Measurements from ENCODE around the gene FCHSD2. TPM values are rescaled to one million over a fixed set of nuclear protein-coding genes. Genes with fewer than 3 reads are reported as not detected.
"Not testable (repeated sequence)": the region's sequence is repeated elsewhere in the genome, so short reads cannot be mapped to it uniquely, and the experiment has no call there.

The FCHSD2 gene
- polyA plus RNA-seq, 12 donors, result 18.8 to 37.6 (median 30.9) TPM; not detected in 1

DNA sequence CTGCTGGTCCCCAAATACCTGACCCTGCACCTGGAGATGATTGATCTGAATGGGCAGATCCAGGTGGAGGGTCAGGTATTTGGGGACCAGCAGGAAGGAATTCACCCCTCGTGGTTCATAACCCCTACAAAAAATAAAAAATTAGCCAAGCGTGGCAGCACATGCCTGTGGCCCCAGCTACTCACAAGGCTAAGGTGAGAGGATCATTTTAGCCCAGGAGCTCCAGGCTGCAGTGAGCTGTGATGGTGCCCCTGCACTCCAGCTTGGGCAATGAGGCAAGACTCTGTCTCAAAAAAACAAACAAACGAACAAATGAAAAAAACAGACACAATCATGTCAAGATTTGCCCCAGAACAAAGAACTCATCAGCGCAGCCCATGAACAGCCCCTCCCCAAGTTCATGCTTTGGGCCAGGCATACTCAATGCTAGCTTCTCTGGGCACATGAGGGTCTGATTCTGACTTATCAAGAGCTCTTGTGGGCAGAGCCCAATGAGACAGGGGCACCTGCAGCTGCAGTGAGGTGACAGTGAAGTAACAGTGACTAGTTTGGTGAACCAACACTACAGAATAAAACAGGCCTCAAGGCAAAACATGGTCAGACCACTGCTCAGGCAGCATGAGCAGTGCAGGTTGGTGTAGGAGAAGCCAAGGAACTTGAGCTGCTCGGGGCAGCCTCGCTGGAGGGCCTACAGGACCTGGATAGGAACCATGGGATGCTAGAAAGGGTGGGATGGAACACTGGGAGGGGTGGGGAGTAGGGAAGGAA lies 10.2 kb upstream of the FCHSD2 start:
- no peak for DNase-seq

DNA sequence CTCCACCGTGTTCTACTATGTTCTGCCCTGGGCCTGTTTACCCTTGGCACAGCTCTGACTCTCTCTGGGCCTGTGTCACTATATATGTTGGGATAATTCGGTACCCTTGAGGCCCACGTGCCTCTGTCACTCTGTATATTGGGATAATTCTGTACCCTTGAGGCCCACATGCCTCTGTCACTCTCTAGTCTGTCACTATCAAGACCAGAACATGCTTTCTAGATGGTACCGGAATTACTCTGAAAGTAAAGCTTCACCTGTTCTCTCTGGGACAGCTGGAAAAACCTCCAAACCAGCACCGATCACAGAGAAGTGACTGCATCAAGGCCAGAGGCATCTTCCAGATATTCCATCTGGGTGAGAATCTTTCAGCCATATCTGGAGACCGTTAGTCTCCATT lies 9.3 kb upstream of the FCHSD2 start:
- DNase-seq, result no peak

DNA sequence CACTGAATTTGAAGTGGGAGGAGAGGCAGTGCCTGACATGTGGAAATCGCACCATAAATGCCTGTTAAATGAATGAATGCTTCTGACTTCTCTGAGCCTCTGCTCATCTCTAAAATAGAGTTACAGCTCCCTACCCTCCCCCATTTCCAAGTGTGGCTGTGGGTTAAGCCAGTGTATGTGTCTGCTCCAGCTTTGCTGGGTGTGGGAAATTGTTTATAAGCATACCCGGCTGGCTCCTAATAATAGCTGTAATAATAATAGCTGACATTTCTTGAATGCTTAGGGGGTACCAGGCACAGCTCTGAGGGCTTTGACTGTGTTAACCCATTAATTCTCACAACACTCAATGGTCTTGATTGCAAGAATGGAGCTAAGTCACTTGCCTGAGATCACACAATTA lies 7.0 kb upstream of the FCHSD2 start:
- no peak for DNase-seq

DNA sequence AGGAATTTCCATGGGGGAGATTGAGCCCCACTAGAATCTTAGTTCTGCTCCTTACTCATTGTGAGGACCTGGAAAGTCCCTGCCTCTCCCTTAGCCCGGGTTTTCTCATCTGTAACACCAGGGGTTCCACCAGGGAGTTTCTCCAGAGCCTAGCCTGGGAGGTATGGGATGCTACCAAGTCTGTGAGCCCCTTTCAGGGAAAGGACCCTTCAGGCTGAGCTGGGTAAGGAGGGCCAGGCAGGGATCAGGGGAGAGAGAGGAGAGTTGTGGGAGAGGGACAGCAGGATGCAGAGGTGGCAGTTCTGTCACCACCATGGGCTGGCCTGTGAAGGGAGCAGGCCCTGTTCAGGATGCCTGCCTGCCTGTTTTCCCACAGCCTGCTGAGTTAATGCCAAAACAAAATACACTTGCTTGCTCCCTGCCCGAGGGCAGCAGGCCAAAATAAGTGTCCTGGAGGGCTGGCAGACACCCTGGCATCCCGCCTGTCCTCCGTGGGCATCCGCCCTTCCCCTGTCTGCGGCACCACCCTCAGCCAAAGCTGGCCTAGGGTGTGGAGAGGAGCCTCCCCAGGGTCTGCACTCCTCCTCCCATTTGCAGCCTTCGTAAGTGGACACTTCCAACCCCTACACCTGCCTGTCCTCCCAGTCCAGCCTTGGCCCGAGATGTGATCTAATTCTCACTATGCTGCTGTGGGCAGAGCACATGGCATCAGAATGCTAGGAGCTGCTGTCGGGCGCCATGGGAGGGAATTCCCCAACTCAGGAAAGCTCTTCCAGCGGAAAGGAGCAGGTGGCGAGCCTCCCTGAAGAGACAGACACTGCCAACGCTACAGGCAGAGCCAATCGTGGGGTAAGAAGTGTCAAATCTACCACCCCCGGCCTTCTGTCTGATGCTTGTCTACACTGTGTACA lies 5.9 kb upstream of the FCHSD2 start:
- no peak for DNase-seq

DNA sequence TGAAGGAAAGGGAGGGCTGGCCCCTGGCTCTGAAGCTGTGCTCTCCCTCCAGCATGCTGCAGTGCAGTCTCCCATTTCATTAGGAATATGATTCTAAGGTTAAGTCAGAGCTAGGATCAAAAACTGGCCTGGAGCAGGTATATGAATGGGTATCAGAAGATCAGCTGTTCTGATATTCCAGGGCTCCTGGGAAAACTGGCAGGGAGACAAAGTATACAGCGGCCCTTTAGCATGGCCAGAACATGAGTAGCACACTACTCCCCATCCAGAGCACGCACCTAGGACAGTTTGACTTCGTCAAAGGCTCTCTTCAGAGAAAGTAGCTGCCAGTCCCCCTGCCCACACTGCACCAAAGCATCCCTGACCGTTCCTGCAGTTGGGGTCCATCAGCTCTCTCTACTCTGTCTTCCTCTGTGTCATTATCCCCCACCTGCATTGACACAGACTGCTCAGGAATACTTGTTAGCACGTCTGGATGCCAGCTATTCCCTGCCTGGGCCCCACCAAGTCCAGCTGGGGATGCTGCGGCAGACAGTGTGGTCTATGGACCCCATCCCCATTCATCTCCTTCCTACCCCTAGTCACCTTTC lies 4.0 kb upstream of the FCHSD2 start:
- DNase-seq, result no peak

DNA sequence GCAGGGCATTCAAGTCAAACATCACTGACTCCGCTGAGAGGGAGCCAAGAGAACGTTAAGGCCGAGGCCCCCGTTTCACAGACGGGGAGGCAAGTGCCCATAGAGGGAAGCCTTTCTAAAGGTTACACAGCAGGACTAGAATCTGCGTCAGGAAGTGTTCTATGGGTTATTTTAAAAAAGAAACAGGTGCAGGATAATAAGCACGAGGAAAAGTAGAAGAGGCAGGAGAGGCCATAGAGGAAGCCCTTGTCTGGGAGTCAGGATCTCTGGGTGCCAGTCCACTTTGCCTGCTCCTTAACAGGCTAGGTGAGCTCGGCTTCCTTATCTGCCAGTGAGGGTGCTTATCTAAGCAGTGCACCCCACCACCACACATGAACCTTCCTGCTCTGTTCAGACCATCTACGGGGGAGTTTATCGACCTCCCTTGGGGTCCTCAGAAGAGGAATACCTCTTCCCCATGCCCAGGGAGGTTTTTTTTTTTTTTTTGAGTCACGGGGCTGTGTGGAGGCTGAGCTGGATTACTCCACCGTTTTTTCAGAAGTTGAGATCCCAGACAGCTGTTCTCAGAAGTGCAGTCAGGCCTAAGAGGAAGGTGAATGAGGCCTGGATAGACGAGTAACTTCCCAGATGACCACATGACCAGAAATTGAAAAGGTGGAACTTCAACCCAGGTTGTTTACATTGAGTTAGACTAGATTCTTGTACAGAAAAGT lies 1.2 kb upstream of the FCHSD2 start:
- DNase-seq, result peak; percentile 25

DNA sequence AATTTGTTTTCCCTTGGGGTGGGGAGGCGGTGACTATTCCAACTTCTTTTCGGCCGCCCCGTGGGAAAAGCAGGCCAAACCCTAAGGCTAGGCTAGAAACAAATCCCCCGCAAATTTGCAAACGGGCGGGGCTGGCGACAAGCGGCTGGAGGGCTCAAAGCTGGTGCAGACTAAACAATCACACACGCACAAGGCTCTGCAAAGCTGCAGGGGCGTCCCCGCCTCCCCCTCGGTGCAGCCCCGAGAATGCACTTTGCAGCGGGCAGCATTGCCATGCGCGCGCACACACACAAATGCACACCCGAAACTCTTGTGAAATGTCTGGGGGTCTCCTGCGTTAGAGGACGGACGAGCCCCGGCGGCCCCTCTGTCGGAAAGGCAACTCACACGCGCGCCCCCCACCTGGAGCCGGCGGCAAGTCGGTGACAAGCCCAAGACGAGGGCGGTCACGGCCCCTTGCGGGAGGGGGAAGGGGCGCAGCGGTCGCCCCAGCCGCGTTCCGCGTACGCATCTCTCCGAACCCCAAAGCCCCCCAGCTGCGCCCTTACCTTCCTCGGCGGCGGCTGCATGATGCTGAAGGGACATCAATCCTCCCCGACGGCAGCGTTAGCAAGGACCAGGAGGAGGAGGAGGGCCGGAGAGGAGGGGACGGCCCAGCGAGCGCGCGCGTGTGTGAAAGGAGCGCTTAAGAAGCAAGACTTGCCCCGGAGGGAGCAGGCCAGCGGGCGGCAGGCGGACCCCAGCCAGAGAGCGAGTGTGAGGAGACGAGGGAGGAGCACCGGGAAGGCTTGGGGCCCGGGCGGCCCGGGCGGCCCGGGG lies 600 bp downstream of the FCHSD2 start:
- DNase-seq, result peak; percentile 84

DNA sequence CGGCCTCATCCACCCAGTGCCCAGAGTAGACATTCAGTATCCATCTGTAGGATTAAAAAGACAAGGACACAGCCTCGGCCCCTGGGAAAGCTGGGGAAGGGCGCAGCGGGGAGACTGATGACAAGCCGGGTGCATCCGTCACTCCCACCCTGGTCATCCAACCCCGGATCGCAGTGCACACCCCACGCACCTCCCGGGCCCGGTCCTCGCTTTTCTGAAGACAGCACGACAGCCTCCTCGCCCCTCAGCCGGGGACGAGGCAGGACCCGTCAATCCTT lies 1.1 kb downstream of the FCHSD2 start:
- DNase-seq, result peak; percentile 20

DNA sequence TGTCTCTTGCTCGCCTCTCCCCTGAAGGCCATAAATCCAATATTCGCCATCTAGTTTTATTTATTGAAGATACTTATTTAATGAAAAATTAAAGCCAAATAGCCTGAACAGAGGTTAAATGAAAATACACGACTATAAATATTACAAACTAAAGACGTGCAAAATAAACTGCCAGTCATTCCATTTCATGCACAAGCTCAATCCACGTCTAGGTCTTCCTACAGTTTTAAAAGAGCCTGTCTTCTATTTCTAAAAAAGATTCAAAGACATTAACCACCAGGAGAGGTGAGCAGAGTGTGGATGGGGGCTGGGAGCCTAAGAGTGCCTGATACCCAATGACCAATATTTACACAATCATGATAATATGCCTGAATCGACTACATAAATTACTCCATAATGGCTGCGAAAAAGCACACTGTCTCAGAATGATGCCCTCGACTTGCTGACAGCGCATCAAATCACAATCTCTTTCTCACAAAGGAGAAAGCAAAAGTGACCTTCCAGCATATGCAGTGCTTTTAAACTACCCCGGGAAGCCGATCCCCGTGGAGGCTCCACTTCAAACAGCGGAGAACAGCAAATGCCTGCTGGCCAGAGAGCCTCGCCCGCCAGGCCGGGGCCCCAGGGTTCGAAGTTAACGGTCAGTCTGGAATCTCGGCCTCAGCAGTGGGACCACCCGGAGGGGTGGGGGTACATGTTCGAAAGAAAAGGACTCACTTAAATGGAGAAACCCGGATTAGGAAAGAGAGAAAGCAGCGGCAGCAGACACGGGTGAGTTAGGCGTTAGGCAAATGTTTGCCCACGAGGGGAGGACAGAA lies 1.7 kb downstream of the FCHSD2 start:
- no peak for DNase-seq

DNA sequence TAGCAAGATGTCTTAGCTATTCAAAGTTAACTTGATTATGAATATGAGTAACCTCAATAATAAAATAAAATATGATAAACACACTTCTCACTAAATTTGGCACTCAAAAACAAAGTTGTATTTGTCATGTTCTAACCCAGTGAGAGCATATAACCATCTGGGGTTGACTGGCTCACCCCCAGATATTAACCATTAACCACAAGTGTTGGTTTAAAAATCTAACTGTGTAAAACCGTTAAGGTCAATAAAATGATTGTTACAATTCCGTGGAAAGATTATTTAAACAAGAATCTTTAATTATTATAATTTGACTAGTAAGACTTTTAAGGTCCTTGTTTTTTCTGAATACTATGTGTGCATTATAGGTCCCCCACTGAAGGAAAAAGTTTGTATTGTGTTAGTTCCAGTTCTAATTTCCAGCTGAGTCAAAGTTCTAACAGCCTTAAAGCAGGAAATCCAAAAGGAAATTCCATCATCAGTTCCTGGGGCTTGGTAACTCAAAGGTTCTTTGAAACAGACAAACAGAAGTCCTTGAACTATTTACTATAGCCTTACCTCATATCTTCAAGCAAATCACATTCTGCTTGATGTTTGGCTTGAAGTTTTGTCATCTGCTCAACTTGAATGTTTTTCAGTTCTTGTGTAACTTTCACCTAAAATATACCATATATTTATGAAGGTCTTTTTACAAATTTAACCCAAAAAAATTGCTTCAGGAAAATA lies 2.5 kb downstream of the FCHSD2 start:
- DNase-seq, result no peak

DNA sequence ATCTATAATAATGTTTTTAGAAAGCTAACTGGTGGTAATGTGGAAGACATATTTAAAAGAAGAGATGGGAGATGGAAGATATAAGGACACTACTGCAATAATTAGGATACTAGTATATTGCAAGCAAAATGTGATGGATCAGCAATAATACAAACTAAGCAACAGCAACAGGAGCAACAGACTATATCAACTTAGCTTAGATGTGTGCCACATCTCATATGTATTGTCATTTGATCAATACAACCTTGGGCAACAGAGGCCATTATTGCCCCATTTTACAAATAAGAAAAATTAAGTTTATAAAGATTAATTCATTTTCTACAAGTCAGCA lies 4.2 kb downstream of the FCHSD2 start:
- DNase-seq, result no peak

DNA sequence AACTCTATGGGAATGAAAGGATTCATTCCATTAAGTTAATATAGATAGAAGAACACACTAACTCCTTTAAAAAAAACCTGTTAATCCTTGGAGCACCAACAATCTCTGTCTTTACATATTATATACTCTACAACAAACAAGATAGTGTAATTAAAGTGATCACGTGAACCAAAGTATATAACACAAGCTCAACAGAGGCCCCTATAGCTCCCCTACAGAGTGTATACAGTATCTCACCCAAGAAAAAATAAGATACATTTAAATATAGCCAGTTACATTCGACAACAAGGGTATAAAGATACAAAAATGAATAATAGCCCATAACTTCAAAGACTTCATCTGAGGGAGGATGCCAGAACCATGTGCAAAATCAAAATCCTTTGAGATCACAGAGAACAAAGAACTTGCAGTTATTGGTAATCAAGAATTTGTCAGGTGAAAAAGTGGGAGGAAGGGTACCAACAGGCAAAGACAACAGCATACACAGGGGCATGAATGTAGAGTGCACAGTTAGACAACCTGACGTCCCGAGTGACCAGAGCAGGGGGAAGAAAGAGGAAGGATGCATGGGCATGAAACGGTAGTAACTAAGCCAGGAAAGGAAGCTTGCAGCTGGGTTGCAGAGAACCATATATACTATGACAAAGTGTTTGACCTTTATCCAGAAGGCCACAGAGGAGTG lies 4.7 kb downstream of the FCHSD2 start:
- DNase-seq, result no peak

DNA sequence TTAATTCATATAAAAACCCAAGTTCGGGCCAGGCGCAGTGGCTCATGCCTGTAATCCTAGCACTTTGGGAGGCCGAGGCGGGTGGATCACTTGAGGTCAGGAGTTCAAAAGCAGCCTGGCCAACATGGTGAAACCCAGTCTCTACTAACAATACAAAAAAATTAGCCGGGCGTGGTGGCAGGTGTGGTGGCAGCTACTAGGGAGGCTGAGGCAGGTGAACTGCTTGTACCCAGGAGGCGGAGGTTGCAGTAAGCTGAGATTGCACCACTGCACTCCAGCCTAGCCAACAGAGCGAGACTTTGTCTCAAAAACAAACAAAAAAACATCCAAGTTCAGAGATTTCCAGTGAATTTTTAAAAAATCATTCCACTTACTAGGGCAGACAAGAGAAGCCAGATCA lies 5.4 kb downstream of the FCHSD2 start:
- DNase-seq, result not testable (repeated sequence)

DNA sequence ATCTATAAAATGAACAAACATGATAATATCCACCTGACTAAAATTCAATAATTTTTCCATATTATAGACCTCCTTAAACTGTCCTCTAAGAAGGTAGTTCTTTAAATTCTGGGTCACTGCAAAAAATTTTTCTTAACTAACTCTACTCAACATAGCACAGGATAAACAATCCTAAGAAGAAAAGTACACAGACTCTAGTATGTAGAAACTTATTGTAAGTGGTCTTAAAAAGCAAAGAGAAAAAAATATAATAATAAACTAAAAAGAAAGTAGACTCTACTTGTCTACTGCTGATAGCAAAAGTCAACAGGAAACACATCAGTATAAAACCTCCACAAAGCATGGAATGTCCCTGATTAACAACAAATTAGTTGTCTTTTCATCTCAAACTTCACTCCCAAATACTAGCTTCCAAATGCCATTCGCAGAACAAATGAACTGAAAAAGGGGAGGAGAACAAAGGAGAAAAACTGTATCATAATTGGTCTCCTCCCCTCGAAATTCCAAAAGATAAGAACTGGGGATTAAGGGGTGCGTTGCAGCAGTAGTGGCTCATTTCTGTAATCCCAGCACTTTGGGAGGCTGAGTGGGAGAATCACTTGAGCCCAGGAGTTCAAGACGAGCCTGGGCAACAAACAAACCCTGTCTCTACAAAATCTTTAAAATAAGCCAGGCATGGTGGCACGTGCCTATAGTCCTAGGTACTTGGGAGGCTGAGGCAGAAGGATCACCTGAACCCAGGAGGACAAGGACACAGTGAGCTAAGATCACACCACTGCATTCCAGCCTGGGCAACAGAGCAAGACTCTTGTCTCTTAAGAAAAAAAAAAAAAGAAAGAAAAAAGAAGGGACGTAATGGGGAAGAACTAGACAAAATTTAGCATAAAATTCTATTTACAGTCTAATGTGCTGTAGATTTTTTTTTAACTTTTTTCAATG lies 6.5 kb downstream of the FCHSD2 start:
- DNase-seq, result no peak

DNA sequence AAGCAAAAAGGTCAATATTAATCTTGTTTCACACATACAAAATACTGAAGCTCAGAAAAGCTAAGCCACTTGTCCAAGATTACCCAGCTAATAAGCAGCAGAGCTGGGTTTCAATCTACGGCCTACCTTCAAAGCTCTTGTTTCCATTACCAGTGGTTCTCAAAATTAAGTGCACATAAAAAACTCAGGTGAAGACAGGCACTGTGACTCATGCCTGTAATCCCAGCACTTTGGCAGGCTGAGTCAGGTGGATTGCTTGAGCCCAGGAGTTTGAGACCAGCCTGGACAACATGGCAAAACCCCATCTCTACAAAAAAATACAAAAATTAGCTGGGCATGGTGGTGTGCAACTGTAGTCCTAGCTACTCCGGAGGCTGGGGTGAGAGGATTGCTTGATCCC lies 9.8 kb downstream of the FCHSD2 start:
- DNase-seq, result not testable (repeated sequence)

DNA sequence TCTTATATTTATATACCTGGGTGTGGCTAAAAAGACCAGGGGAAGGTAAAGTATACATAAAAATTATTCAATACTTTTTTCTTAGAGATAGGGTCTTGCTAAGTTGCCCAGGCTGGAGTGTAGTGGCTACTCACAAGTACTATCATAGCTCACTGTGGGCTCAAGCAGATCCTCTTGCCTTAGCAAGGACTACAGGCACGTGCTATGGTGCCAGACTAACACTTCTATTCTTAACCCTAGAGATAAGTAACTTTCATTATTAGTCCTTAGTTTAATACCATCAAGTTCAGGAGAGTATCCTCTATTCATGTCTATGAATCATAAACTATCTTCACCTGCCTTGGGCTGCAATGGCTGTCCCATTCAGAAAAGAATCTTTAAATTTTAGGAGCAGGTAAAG lies 11.9 kb downstream of the FCHSD2 start:
- DNase-seq, result no peak

DNA sequence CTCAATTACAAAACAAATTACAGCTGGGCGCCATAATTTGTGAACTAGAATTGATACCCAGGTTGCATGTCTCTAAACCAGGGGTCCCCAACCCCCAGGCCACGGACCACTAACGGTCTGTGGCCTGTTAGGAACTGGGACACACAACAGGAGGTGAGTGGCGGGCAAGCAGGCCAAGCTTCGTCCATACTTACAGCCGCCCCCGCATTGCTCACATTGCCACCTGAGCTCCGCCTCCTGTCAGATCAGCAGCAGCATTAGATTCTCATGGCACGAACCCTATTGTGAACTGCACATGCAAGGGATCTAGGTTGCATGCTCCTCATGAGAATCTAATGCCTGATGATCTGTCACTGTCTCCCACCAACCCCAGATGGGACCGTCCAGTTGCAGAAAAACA lies 12.9 kb downstream of the FCHSD2 start:
- DNase-seq, result no peak

DNA sequence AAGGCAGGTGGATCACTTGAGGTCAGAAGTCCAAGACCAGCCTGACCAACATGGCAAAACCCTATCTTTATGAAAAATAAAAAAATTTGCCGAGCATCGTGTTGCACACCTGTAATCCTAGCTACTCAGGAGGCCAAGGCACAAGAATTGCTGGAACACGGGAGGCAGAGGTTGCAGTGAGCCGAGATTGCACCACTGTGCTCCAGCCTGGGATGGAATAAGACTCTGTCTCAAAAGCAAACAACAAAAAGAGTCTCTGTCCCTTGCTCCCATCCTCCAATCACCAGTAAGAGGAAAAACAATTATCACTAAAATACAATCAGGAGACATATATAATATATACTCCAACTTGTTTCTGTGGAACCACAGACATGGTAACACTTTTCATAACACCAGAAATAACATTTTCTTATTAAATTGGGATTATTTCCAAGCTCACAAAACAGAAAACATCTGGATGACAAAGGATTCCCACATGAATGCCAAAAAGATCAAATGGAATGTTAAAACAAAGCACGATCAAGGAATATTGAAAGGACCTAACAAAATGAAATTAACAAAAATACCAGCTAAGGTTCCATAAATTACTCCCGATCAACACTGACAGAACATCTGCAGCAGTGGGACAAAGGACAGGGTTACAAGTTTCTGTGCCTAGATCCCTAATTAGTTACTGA lies 15.2 kb downstream of the FCHSD2 start:
- DNase-seq, result no peak
